DOHH2 (cell line): ENCODE measurements around the gene SCARF1.

Experiments
- H3F3A ChIP-seq: fragments of 200-600 bp; sonication (generic), shearing (Covaris generic); 2 replicates; pipeline ENCODE4 v1.6.0; 2016; ENCODE audit warnings: antibody characterized with exemption, mild to moderate bottlenecking; ENCODE audit not compliant: control insufficient read depth, insufficient read depth
- H3K27ac ChIP-seq: fragments of 200-600 bp; sonication (generic); 2 replicates; pipeline ENCODE4 v1.5.1; 2014; ENCODE audit warnings: low read depth, mild to moderate bottlenecking, low read length, moderate library complexity
- H3K27me3 ChIP-seq: fragments of 200-600 bp; sonication (generic); 2 replicates; pipeline ENCODE4 v1.6.1; 2014; ENCODE audit warnings: mild to moderate bottlenecking, low read length, mixed read lengths; ENCODE audit not compliant: control insufficient read depth
- H3K36me3 ChIP-seq: fragments of 200-600 bp; sonication (generic); 2 replicates; pipeline ENCODE4 v1.6.1; 2014; ENCODE audit warnings: mild to moderate bottlenecking, low read length, moderate library complexity, mixed read lengths; ENCODE audit not compliant: control insufficient read depth
- H3K4me1 ChIP-seq: fragments of 200-600 bp; sonication (generic); 2 replicates; pipeline ENCODE4 v1.6.1; 2014; ENCODE audit warnings: mild to moderate bottlenecking, low read length, mixed read lengths; ENCODE audit not compliant: control insufficient read depth
- H3K4me2 ChIP-seq: fragments of 200-600 bp; sonication (generic); 2 replicates; pipeline ENCODE4 v1.6.0; 2014; ENCODE audit warnings: mild to moderate bottlenecking, low read length, moderate library complexity
- H3K4me3 ChIP-seq: fragments of 200-600 bp; sonication (generic); 2 replicates; pipeline ENCODE4 v1.5.1; 2014; ENCODE audit warnings: mild to moderate bottlenecking, low read length, mixed read lengths
- H3K79me2 ChIP-seq: fragments of 200-600 bp; sonication (generic); 2 replicates; pipeline ENCODE4 v1.6.1; 2014; ENCODE audit warnings: mild to moderate bottlenecking, low read length, mixed read lengths; ENCODE audit not compliant: control insufficient read depth
- H3K9me2 ChIP-seq: fragments of 200-600 bp; sonication (generic); replicated peaks from 2 replicates; pipeline ENCODE4 v1.6.1; 2014; ENCODE audit warnings: mild to moderate bottlenecking, low read length, mixed read lengths; ENCODE audit not compliant: control insufficient read depth
- H3K9me3 ChIP-seq: fragments of 200-600 bp; sonication (generic); 2 replicates; pipeline ENCODE4 v1.6.1; 2014; ENCODE audit warnings: antibody characterized with exemption, low read length, mixed read lengths; ENCODE audit not compliant: control insufficient read depth, insufficient read depth
- H4K20me1 ChIP-seq: fragments of 200-600 bp; sonication (generic); 2 replicates; pipeline ENCODE4 v1.6.0; 2014; ENCODE audit warnings: low read depth, mild to moderate bottlenecking, antibody characterized with exemption, low read length, moderate library complexity; ENCODE audit not compliant: control insufficient read depth, insufficient read depth
- CTCF ChIP-seq: fragments of 200-600 bp; sonication (generic); IDR thresholded peaks from one replicate; pipeline ENCODE4 v1.5.1; 2014; ENCODE audit warnings: antibody characterized with exemption, mild to moderate bottlenecking, low read depth, low read length; ENCODE audit not compliant: poor library complexity, severe bottlenecking
- EZH2phosphoT487 ChIP-seq: fragments of 200-600 bp; sonication (generic); IDR thresholded peaks from 2 replicates; pipeline ENCODE4 v1.6.1; 2017; ENCODE audit warnings: borderline replicate concordance, mild to moderate bottlenecking, antibody characterized with exemption, low read length, moderate library complexity, mixed read lengths

The SCARF1 gene

GRCh38 chr17:1686086-1686485 is 40.6 kb upstream of the SCARF1 start:
- Histone ChIP-seq H3F3A (no peaks in the 10 kb centered on the region), H3K4me3 (no peak overlapping the region), H3K4me2 (no peak overlapping the region), H3K9me2 (no peaks in the 10 kb centered on the region), H3K9me3 (no peaks in the 10 kb centered on the region), H3K27ac (no peak overlapping the region), H4K20me1 (peaks cover 17% of the 10 kb centered on the region), H3K4me1 (peaks cover 13% of the 10 kb centered on the region), H3K79me2 (peaks cover 36% of the 10 kb centered on the region), H3K36me3 (peaks cover 28% of the 10 kb centered on the region), H3K27me3 (no peaks in the 10 kb centered on the region)
- no peak for TF ChIP-seq EZH2phosphoT487
- TF ChIP-seq CTCF = no peak

GRCh38 chr17:1684378-1685189 is 39.1 kb upstream of the SCARF1 start, which contains the start of gene PRPF8:
PRPF8 (minus strand) TSS chr17:1684867; CDS start chr17:1684571, 296 bp downstream.
- no peak for TF ChIP-seq CTCF
- no peak for TF ChIP-seq EZH2phosphoT487
- Histone ChIP-seq H3K4me3 (peak within 1 kb of the TSS; percentile 85), H3K4me2 (peak within 1 kb of the TSS; percentile 72), H3K9me3 (no peaks in the 10 kb centered on the region), H3K36me3 (peaks cover 43% of the 10 kb centered on the region), H3K27me3 (no peaks in the 10 kb centered on the region), H3F3A (no peaks in the 10 kb centered on the region), H3K4me1 (peaks cover 13% of the 10 kb centered on the region), H3K27ac (peak within 1 kb of the TSS; percentile 57), H4K20me1 (peaks cover 17% of the 10 kb centered on the region), H3K79me2 (peaks cover 49% of the 10 kb centered on the region), H3K9me2 (no peaks in the 10 kb centered on the region)

- no peaks in the 10 kb centered on the region for H3K9me2 ChIP-seq
- H3K27me3 ChIP-seq = no peaks in the 10 kb centered on the region
- H3K9me3 ChIP-seq = no peaks in the 10 kb centered on the region
- H3K27ac ChIP-seq = no peak overlapping the region
- H3F3A ChIP-seq = no peaks in the 10 kb centered on the region
- H3K4me2 ChIP-seq = peak overlapping the region; percentile 72
- peaks cover 51% of the 10 kb centered on the region for H3K79me2 ChIP-seq
- TF ChIP-seq CTCF (no peak), EZH2phosphoT487 (no peak)
- H3K36me3 ChIP-seq = peaks cover 54% of the 10 kb centered on the region
- H3K4me3 ChIP-seq = peak overlapping the region; percentile 85
- peaks cover 13% of the 10 kb centered on the region for H3K4me1 ChIP-seq
- peaks cover 17% of the 10 kb centered on the region for H4K20me1 ChIP-seq
Measured at GRCh38 chr17:1683459-1683858, 37.9 kb upstream of the SCARF1 start.
